ENCODE results near the gene SHC2.

The SHC2 gene

GRCh38 chr19:367963-368629 is 92.7 kb downstream of the SHC2 start:
- no peak overlapping the region for H3K4me3 ChIP-seq (replicated peaks in 1 of 2; ENCODE audit: low read depth in 2 of 2, low read length in 2 of 2)
- no peak for TF ChIP-seq CTCF (IDR thresholded peaks at IDR 0.05; ENCODE audit: low read depth, low read length)
- DNase-seq (ENCODE audit: low read depth in 2 of 2), result no peak

GRCh38 chr19:367561-367960 is 93.3 kb downstream of the SHC2 start:
- DNase-seq (ENCODE audit: low read depth in 2 of 2), result no peak
- no peak overlapping the region for H3K4me3 ChIP-seq (replicated peaks in 1 of 2; ENCODE audit: low read depth in 2 of 2, low read length in 2 of 2)
- no peak for TF ChIP-seq CTCF (IDR thresholded peaks at IDR 0.05; ENCODE audit: low read depth, low read length)

GRCh38 chr19:366951-367350 is 93.9 kb downstream of the SHC2 start:
- no peak for TF ChIP-seq CTCF (IDR thresholded peaks at IDR 0.05; ENCODE audit: low read depth, low read length)
- no peak for DNase-seq (ENCODE audit: low read depth in 2 of 2)
- no peak overlapping the region for H3K4me3 ChIP-seq (replicated peaks in 1 of 2; ENCODE audit: low read depth in 2 of 2, low read length in 2 of 2)

Data from cardiac fibroblast (primary cell).